HEK293 (cell line): ENCODE data around the gene MLXIPL.

ENCODE experiments used
- CTCF ChIP-seq: fragments of 450-650 bp; formaldehyde crosslinking; IDR thresholded peaks from 2 replicates; pipeline ENCODE4 v1.5.1; 2016; ENCODE audit warnings: missing biosample characterization, missing genetic modification characterization
- KLF10 ChIP-seq: fragments of 450-650 bp; IDR thresholded peaks from 2 replicates; pipeline ENCODE4 v1.5.1; 2018; ENCODE audit warnings: missing biosample characterization, mild to moderate bottlenecking, missing genetic modification characterization
- REPIN1 ChIP-seq: fragments of 450-650 bp; formaldehyde crosslinking; IDR thresholded peaks from 2 replicates; pipeline ENCODE4 v1.5.1; 2017; ENCODE audit warnings: missing biosample characterization, missing genetic modification characterization, low read depth
- SALL2 ChIP-seq: fragments of 450-650 bp; formaldehyde crosslinking; IDR thresholded peaks from 2 replicates; pipeline ENCODE4 v1.5.0; 2017; ENCODE audit warnings: missing biosample characterization, mild to moderate bottlenecking, missing genetic modification characterization, borderline replicate concordance
- ZBTB7A ChIP-seq: fragments of 450-650 bp; formaldehyde crosslinking; IDR thresholded peaks from 2 replicates; pipeline ENCODE4 v1.5.1; 2016; ENCODE audit warnings: low read depth, missing biosample characterization, missing genetic modification characterization
- ZBTB8A ChIP-seq: fragments of 450-650 bp; formaldehyde crosslinking; IDR thresholded peaks from 2 replicates; pipeline ENCODE4 v1.5.1; 2016; ENCODE audit warnings: missing biosample characterization, missing genetic modification characterization
- ZNF610 ChIP-seq: fragments of 450-650 bp; formaldehyde crosslinking; IDR thresholded peaks from 2 replicates; pipeline ENCODE4 v1.5.1; 2016; ENCODE audit warnings: missing biosample characterization, missing genetic modification characterization, borderline replicate concordance
- ZNF629 ChIP-seq: fragments of 450-650 bp; formaldehyde crosslinking; IDR thresholded peaks from 2 replicates; pipeline ENCODE4 v1.5.1; 2017; ENCODE audit warnings: missing biosample characterization, missing genetic modification characterization
- ZNF664 ChIP-seq: fragments of 450-650 bp; formaldehyde crosslinking; IDR thresholded peaks from 2 replicates; pipeline ENCODE4 v1.5.1; 2016; ENCODE audit warnings: missing biosample characterization, missing genetic modification characterization
- ZNF776 ChIP-seq: fragments of 450-650 bp; formaldehyde crosslinking; IDR thresholded peaks from 2 replicates; pipeline ENCODE4 v1.5.0; 2017; ENCODE audit warnings: missing biosample characterization, missing genetic modification characterization, borderline replicate concordance

GRCh38 chr7:73628504-73628903 lies 4.2 kb upstream of the MLXIPL start:
- TF ChIP-seq ZNF664 (tag by site-specific recombination) = no peak
- no peak for TF ChIP-seq ZNF776 (tag by site-specific recombination)
- TF ChIP-seq CTCF (tag by site-specific recombination) = no peak
- no peak for TF ChIP-seq ZNF610 (tag by site-specific recombination)
- no peak for TF ChIP-seq ZNF629 (tag by site-specific recombination)
- TF ChIP-seq REPIN1 (tag by site-specific recombination) = no peak
- no peak for TF ChIP-seq ZBTB8A (tag by site-specific recombination)
- no peak for TF ChIP-seq KLF10 (tag by site-specific recombination)
- TF ChIP-seq ZBTB7A (tag by site-specific recombination) = no peak
- no peak for TF ChIP-seq SALL2 (tag by site-specific recombination)
